Measurements from ENCODE around the gene RBMY1E. TPM values are rescaled to one million over a fixed set of nuclear protein-coding genes. Genes with fewer than 3 reads are reported as not detected.
"Not testable (repeated sequence)": the region's sequence is repeated elsewhere in the genome, so short reads cannot be mapped to it uniquely, and the experiment has no call there.

Gene RBMY1E
- not detected for total RNA-seq
- long read RNA-seq, donor 1: 0 reads
- long read RNA-seq, donor 2: 0 reads

DNA sequence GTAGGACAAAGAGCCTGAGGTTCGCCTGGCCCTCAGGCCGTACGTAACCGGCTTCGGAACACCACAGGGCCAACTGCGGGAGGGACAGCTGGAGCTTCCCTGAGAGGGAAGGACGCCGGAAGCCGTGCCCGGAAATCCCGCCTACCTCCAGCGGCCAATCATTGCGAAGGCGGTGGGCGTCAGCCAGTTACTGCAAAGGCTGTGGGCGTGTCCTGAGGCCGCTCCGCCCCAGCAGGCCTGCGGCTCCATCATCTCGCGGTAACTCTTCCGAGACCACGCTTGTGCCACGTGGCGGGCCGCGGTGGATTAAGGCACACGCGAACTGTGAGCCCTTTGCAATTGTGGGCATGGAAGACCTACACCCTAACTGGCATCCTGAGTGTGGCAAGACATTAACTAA, at the start of gene RBMY1E:
Gene RBMY1E (minus strand): TSS at position 101 of the 400 bp plus-strand sequence. CDS start 1,978 bp downstream, outside the sequence.
- intact Hi-C loops (cut with DNase I, micrococcal nuclease); DNase-seq; H3K4me1 ChIP-seq (ENCODE audit: low read depth); H3K4me3 ChIP-seq; H3K36me3 ChIP-seq (ENCODE audit: low read depth); ATAC-seq; H3K9me3 ChIP-seq: not testable (repeated sequence)

DNA sequence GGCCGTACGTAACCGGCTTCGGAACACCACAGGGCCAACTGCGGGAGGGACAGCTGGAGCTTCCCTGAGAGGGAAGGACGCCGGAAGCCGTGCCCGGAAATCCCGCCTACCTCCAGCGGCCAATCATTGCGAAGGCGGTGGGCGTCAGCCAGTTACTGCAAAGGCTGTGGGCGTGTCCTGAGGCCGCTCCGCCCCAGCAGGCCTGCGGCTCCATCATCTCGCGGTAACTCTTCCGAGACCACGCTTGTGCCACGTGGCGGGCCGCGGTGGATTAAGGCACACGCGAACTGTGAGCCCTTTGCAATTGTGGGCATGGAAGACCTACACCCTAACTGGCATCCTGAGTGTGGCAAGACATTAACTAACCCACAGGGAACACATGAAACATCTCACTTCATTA, 23.4 kb downstream of the RBMY1E start, which contains the start of gene RBMY1D:
Gene RBMY1D (minus strand): TSS at position 101 of the 400 bp plus-strand sequence. CDS start 2,013 bp downstream, outside the sequence.
- H3K36me3 ChIP-seq (ENCODE audit: low read depth); H3K4me3 ChIP-seq; H3K9me3 ChIP-seq; DNase-seq; H3K4me1 ChIP-seq (ENCODE audit: low read depth); ATAC-seq; intact Hi-C loops (cut with DNase I, micrococcal nuclease): not testable (repeated sequence)

DNA sequence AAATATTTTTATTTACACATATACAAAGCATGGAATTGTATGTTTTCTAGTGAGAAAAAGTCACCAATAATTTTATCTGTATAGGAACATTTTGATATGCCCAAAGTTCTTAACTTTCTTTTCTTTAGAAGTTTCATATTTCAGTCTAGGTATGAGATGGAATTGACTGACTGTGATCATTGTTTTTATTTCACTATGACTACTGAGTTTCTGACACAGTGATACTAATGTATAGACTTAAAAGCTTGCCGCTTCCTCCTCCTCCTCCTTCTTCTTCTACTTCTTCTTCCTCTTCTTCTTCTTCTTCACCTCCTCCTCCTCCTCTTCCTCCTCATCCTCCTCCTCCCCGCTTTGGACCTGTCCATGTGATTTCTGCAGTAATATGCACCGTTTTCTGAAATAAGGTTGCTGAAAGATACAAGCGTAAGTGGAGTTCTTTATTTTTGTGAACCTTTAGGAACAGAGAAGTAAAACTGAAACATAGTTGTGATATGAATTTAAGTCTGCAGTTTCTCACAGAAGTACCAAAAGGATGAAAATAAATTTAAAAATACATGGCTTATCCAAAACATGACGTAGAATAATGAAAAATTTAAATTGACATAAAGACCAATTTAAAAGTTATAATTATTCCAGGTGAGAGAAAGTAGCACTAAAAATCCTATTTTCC, 48.3 kb downstream of the RBMY1E start:
- intact Hi-C loops (cut with DNase I, micrococcal nuclease); H3K4me3 ChIP-seq; H3K36me3 ChIP-seq (ENCODE audit: low read depth); H3K4me1 ChIP-seq (ENCODE audit: low read depth); H3K9me3 ChIP-seq; DNase-seq; ATAC-seq: not testable (repeated sequence)

Other genes with a start within 250 kb of the RBMY1E start
- gene RBMY1D, start 23.5 kb downstream of the RBMY1E start, total RNA-seq: not detected

Data from mucosa of descending colon (tissue), 3 donors.